Omental fat pad (tissue), 4 donors: ENCODE measurements around the gene SCN5A. TPM values are rescaled to one million over a fixed set of nuclear protein-coding genes. Genes with fewer than 3 reads are reported as not detected.

Experiments used
- ATAC-seq: fragments of 150-250 bp; one replicate; pipeline ENCODE4 v1.9.1; 2016; ENCODE audit warnings: mild to moderate bottlenecking, moderate library complexity; ENCODE audit not compliant: low FRiP score
- DNase-seq: peaks from one replicate; pipeline ENCODE4 v3.0.0-alpha.2; 2019; ENCODE audit warnings: low spot score
- total RNA-seq, 4 donors: library from RNA; depleted of rRNA; stranded (reverse); fragments of >200 nt; gene quantifications; one replicate each; pipeline ENCODE4 v1.1.0, GENCODE V29; 2016
- TF ChIP-seq, protein P1 (sequence below), 3 donors: fragments of 450-650 bp; IDR thresholded peaks; one replicate each; pipeline ENCODE4 v1.5.1; 2016 to 2017; ENCODE audit warnings: antibody characterized with exemption in 3 of 3, mild to moderate bottlenecking in 3 of 3, moderate library complexity in 2 of 3

The SCN5A gene
- total RNA-seq, 4 donors from 2014 or later: 0.06 to 0.79 (median 0.09) TPM; not detected in 1

DNA sequence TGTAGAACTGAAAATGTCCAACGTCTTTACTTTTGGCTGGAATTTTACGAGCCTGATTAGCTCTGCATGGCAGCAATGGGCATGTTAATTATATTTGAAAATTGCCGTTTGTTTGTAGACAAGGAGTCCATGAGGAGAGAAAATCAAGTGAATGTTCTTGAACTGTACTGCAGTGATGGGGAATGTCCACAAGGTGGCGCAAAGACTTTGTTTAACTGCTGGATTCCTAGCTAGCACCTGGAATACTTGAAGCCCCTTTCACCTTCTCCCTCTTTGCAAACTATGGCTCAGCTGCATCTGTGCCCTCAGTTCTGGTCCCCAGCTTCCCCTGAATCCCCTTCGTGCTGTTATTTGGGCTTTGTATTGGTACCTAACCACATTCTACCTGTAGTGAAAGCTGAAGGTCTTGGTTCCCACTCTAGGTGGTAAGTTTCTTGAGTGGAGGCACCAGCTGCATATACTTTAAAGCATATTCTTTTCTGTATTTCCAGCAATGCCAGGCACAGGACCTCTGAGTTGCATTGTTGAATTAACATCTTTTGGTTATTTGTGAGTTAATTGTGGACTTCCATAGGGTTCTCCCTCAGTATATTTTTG is 128.0 kb downstream of the SCN5A start:
- ATAC-seq (peak; percentile 66), DNase-seq (peak; percentile 64)
- TF ChIP-seq, protein P1, sequence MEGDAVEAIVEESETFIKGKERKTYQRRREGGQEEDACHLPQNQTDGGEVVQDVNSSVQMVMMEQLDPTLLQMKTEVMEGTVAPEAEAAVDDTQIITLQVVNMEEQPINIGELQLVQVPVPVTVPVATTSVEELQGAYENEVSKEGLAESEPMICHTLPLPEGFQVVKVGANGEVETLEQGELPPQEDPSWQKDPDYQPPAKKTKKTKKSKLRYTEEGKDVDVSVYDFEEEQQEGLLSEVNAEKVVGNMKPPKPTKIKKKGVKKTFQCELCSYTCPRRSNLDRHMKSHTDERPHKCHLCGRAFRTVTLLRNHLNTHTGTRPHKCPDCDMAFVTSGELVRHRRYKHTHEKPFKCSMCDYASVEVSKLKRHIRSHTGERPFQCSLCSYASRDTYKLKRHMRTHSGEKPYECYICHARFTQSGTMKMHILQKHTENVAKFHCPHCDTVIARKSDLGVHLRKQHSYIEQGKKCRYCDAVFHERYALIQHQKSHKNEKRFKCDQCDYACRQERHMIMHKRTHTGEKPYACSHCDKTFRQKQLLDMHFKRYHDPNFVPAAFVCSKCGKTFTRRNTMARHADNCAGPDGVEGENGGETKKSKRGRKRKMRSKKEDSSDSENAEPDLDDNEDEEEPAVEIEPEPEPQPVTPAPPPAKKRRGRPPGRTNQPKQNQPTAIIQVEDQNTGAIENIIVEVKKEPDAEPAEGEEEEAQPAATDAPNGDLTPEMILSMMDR (IDR thresholded peaks at IDR 0.05): peak in 2 of 3 donors; percentile 58 to 72

DNA sequence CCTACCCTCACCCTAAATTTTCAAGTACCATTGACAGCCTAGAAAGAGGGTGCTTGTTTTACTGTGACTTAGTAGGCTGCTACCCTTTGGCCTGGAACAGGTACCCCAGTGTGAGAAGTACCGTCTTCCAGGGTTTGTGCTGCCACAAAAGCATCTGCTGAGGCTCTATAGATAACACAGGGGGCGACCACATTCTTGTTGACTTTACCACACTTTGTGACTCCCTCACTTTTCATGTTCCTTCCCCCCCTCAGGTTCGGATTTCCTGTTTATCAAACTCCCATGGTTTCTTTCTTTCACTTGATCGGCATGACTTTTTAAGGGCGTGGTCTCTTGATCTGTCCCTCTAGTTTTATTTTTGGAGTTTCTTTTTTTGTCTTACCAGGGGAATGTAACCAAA is 129.8 kb downstream of the SCN5A start:
- DNase-seq (no peak), ATAC-seq (no peak)
- TF ChIP-seq, protein P1 (IDR thresholded peaks at IDR 0.05): no peak

DNA sequence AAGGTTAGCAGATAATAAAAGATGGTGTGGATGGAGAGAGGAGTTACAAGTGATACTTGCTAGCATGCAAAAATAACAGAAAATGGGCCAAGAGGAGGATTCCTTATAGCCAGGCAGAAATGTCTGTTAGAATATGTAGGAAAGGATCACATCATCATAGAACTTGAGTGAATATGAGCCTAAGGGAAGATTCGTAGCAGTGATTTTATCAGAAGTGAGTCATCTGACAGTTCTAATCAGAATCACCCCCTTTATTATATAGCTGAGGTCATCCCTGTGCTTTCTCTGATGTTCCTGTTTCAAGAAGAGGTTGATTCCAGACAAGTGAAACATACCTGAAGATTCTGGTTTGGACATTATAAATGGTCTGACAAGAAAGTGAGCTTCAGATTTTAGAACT is 130.5 kb downstream of the SCN5A start:
- TF ChIP-seq, protein P1 (IDR thresholded peaks at IDR 0.05): no peak
- DNase-seq: no peak
- no peak for ATAC-seq

DNA sequence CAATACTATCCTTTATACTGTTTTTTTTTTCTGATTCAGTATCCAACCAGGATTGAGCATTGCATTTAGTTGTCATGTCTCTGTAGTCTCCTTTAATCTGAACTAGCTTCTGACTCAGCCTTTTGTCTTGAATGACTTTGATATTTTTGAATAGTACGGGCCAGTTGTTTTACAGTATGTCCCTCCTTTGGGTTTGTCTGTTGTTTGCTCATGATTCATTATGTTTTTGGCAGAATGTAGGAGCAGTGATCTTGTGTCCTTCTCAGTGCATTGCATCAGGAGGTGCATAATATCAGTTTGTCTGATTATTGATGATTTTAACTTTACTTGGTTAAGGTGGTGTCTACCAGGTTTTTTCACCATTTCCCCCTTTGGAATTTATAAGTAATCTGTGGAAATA is 132.8 kb downstream of the SCN5A start:
- no peak for ATAC-seq
- TF ChIP-seq, protein P1 (IDR thresholded peaks at IDR 0.05): no peak

DNA sequence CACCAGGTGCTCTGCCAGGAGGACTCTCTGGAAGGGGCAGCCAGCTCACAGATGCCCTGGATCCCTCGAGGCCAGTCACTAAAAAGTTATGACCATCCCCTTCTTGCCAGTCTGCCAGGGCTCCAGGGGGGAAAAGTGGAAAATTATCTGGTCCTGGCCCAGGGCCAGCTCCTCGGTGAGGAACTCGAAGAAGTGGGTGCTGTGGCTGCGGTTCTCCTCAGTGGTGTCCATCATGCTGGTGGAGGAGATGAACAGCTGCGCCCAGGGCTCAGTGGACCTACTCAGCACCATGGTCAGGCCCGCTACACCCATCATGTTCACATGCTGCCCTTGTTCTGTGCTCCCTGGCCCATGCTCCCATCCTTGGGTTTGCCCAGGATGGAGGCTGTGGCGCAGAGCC is 134.1 kb downstream of the SCN5A start:
- ATAC-seq (no peak), DNase-seq (no peak)
- TF ChIP-seq, protein P1 (IDR thresholded peaks at IDR 0.05): no peak

More for the DNA sequence above, 132.8 kb downstream of the SCN5A start:
- no peak for DNase-seq

DNA sequence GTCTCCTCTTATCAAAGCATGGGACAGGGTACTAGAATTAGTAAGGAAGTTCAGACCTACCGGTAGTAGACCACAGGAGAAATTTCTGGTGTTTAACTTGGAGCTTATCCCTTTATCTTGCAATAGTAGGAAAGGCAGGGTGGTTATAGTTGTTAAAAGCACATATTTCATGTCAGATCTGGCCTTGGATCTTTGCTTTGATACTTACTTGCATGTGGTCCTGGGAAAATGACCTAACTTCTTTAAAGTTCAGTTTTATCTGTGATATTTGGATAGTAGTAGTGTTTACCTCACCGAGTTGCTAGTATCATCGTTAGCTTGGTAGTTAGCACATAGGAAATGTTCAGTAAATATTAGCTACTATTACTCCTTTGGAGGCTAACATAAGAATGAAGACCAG is 137.9 kb downstream of the SCN5A start:
- TF ChIP-seq, protein P1 (IDR thresholded peaks at IDR 0.05): no peak
- no peak for DNase-seq
- ATAC-seq: no peak

DNA sequence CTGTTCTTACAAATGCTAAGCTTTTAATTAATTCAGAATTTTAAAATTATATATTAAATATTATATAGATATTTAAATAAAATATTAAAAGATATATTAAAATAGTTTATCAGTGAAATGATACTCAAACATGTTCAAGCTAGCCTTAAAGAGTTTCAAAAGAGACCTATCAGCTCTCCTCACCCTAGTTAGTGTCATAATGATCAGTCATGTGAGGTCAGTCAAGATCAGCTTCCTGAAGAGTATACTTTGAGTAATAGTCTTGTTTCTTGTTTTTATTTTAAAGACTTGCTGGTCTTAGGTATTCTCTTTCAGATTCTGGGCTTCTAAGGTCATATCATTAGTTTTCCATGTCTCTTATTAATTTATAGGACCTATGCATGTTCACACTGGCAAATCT is 138.9 kb downstream of the SCN5A start:
- no peak for DNase-seq
- TF ChIP-seq, protein P1 (IDR thresholded peaks at IDR 0.05): no peak
- no peak for ATAC-seq
